Measurements from ENCODE around the gene PLIN4. TPM values are rescaled to one million over a fixed set of nuclear protein-coding genes. Genes with fewer than 3 reads are reported as not detected.
A peak's percentile ranks its signal among the peaks of the same experiment; 100 is the strongest.

Gene PLIN4
- total and polyA plus RNA-seq, 10 of the 15 experiments (the other 5 are each of a cell fraction or from before 2014, with no cell fraction given), result 0.01 to 0.11 (median 0.05) TPM; not detected in 2

GRCh38 chr19:4457654-4458395 is 60.5 kb downstream of the PLIN4 start, which contains the start of gene UBXN6:
TSS of gene UBXN6 (minus strand) at chr19:4457794. CDS start at chr19:4457697, 97 bp downstream.
- ChIA-PET RAD21 (ENCODE audit: unreplicated experiment) (interaction anchor here (0.7 to 1.4 kb wide), 2 partner anchors 56 kb away, joined by 3 to 4 read pairs; partner anchors contain the start of gene CHAF1A), CTCF (interaction anchor here (1.0 kb wide), 1 partner anchor 68 kb away, joined by 3 read pairs; no protein-coding TSS in a partner anchor), SMC1A (ENCODE audit: uncharacterized antibody, unreplicated experiment) (no interaction called here), POLR2A (interaction anchor here (0.6 to 2.0 kb wide), 2 partner anchors 14 to 56 kb away, joined by 3 to 5 read pairs; partner anchors contain the start of gene CHAF1A)
- Histone ChIP-seq H3K79me2 (ENCODE audit: control insufficient read depth, insufficient read depth, low read length) (peaks cover 5% of the 10 kb centered on the region), H3K9me3 (replicated peaks; ENCODE audit: control insufficient read depth, insufficient read depth, low read length) (no peaks in the 10 kb centered on the region), H3K36me3 (ENCODE audit: control insufficient read depth in 2 of 2, insufficient read depth in 2 of 2, low read length in 1 of 2) (peaks cover 3 to 4% of the 10 kb centered on the region in 2 experiments), H3K4me2 (ENCODE audit: control insufficient read depth, insufficient read depth) (peak within 1 kb of the TSS; percentile 97), H3K27me3 (replicated peaks in 1 of 2; ENCODE audit: control insufficient read depth in 2 of 2, insufficient read depth in 2 of 2, low read length in 1 of 2) (no peaks in the 10 kb centered on the region), H2AFZ (ENCODE audit: control insufficient read depth, low read depth, low read length) (peak within 1 kb of the TSS; percentile 86), H3K9ac (ENCODE audit: control insufficient read depth, insufficient read depth, low read length) (peak within 1 kb of the TSS; percentile 61), H3K4me3 (peak within 1 kb of the TSS; percentile 85), H3K27ac (ENCODE audit: control insufficient read depth, insufficient read depth) (peak within 1 kb of the TSS; percentile 61; the same call in 1 of the 2 replicates), H4K20me1 (ENCODE audit: control insufficient read depth, insufficient read depth) (no peaks in the 10 kb centered on the region), H3K4me1 (ENCODE audit: control insufficient read depth, insufficient read depth, low read length) (no peaks in the 10 kb centered on the region)
- FAIRE-seq (peak; percentile 100), DNase-seq (ENCODE audit: low read depth, low spot score) (peak; percentile 86), ATAC-seq (peak; percentile 90)
- intact Hi-C loops (cut with micrococcal nuclease; ENCODE audit: unreplicated experiment) (loop anchor here (1.0 kb wide), 1 partner anchor 56 kb away; the partner anchor contains the start of gene CHAF1A), in situ Hi-C loops (cut with MboI) (no loop called here)
- BruUV-seq (replicated peaks), result no TSS peak
- WGBS (ENCODE audit: insufficient coverage, insufficient replicate concordance, low lambda C conversion rate, missing lambda C conversion rate), result 22% methylated on average over 34 of the region's 52 CpGs
- no peak for TF ChIP-seq GATAD2B (conservative IDR thresholded peaks at IDR 0.05; ENCODE audit: low read depth)
- peak; percentile 73 to 85; a peak in 3 of 4 replicates for TF ChIP-seq BHLHE40 (IDR thresholded peaks at IDR 0.05; ENCODE audit: borderline replicate concordance in 1 of 2, low read depth in 2 of 2, low read length in 1 of 2)
- TF ChIP-seq ESRRA (IDR thresholded peaks at IDR 0.05; ENCODE audit: low read length), result no peak
- TF ChIP-seq ZSCAN29 (IDR thresholded peaks at IDR 0.05), result no peak
- TF ChIP-seq BCLAF1 (IDR thresholded peaks at IDR 0.05), result no peak
- no peak for TF ChIP-seq SMC3 (IDR thresholded peaks at IDR 0.05; ENCODE audit: borderline replicate concordance, low read length)
- peak in 1 of 2 experiments; percentile 88; a peak in 2 of 3 replicates for TF ChIP-seq EGR1 (IDR thresholded peaks at IDR 0.05; ENCODE audit: borderline replicate concordance in 1 of 2, low read depth in 2 of 2, low read length in 2 of 2)
- TF ChIP-seq YBX1 (IDR thresholded peaks at IDR 0.05), result no peak
- TF ChIP-seq ELK1 (IDR thresholded peaks at IDR 0.05; ENCODE audit: low read depth, low read length), result peak; percentile 96
- peak; percentile 81 for TF ChIP-seq YY1 (IDR thresholded peaks at IDR 0.05; ENCODE audit: low read depth, low read length)
- TF ChIP-seq EED (IDR thresholded peaks at IDR 0.05; ENCODE audit: low read depth), result no peak
- TF ChIP-seq NBN (IDR thresholded peaks at IDR 0.05), result peak; percentile 78
- TF ChIP-seq CHD4 (IDR thresholded peaks at IDR 0.05), result no peak
- peak; percentile 43; the same call in 1 of the 2 replicates for TF ChIP-seq TAF1 (IDR thresholded peaks at IDR 0.05; ENCODE audit: borderline replicate concordance, low read depth, low read length)
- no peak for TF ChIP-seq BCL11A (IDR thresholded peaks at IDR 0.05; ENCODE audit: low read depth, low read length)
- no peak for TF ChIP-seq BRCA1 (IDR thresholded peaks at IDR 0.05; ENCODE audit: low read depth, low read length)
- no peak for TF ChIP-seq TCF7 (IDR thresholded peaks at IDR 0.05; ENCODE audit: borderline replicate concordance)
- no peak for TF ChIP-seq MTA3 (IDR thresholded peaks at IDR 0.05; ENCODE audit: borderline replicate concordance, low read length)
- no peak for TF ChIP-seq CBX5 (IDR thresholded peaks at IDR 0.05; ENCODE audit: low read depth)
- TF ChIP-seq SPI1 (IDR thresholded peaks at IDR 0.05; ENCODE audit: borderline replicate concordance, insufficient read depth, low read depth, low read length), result no peak
- TF ChIP-seq DPF2 (IDR thresholded peaks at IDR 0.05), result no peak
- TF ChIP-seq NRF1 (conservative IDR thresholded peaks at IDR 0.05; ENCODE audit: low read depth, low read length), result no peak
